SK-N-SH treated with all-trans-retinoic acid at 6 μM for 48 hours (cell line): ENCODE measurements around the gene SPOCD1.

ENCODE experiments used
- ARNTL ChIP-seq: fragments of 450-650 bp; formaldehyde crosslinking; IDR thresholded peaks from 2 replicates; pipeline ENCODE4 v1.5.0; 2020; ENCODE audit warnings: low read depth, mild to moderate bottlenecking, moderate library complexity, borderline replicate concordance
- CSDC2 ChIP-seq: fragments of 250-450 bp; sonication (Bioruptor Pico); IDR thresholded peaks from 2 replicates; pipeline ENCODE4 v1.5.0; 2020; ENCODE audit warnings: mild to moderate bottlenecking, moderate library complexity
- ISL1 ChIP-seq: fragments of 250-450 bp; sonication (Bioruptor Pico); IDR thresholded peaks from 2 replicates; pipeline ENCODE4 v2.1.2; 2022; ENCODE audit warnings: mild to moderate bottlenecking, moderate library complexity
- PPARA ChIP-seq: fragments of 250-450 bp; sonication (Bioruptor Pico); IDR thresholded peaks from 2 replicates; pipeline ENCODE4 v1.5.0; 2020; ENCODE audit warnings: mild to moderate bottlenecking, borderline replicate concordance
- TCF4 ChIP-seq: fragments of 250-450 bp; sonication (Bioruptor Pico); IDR thresholded peaks from 2 replicates; pipeline ENCODE4 v1.8.0; 2021; ENCODE audit warnings: mild to moderate bottlenecking, moderate library complexity, borderline replicate concordance
- ZC3H10 ChIP-seq: fragments of 250-450 bp; sonication (Bioruptor Pico); IDR thresholded peaks from 2 replicates; pipeline ENCODE4 v1.5.1; 2021; ENCODE audit warnings: mild to moderate bottlenecking, moderate library complexity
- ZFP3 ChIP-seq: fragments of 250-450 bp; sonication (Bioruptor Pico); IDR thresholded peaks from 2 replicates; pipeline ENCODE4 v1.5.0; 2020; ENCODE audit warnings: mild to moderate bottlenecking, moderate library complexity
- ZFP30 ChIP-seq: fragments of 450-650 bp; formaldehyde crosslinking; IDR thresholded peaks from 2 replicates; pipeline ENCODE4 v1.5.0; 2022; ENCODE audit warnings: mild to moderate bottlenecking, moderate library complexity
- ZNF8 ChIP-seq: fragments of 450-650 bp; formaldehyde crosslinking; IDR thresholded peaks from 2 replicates; pipeline ENCODE4 v1.5.0; 2020; ENCODE audit warnings: mild to moderate bottlenecking, moderate library complexity
- TF ChIP-seq, protein P1 (sequence below): fragments of 250-450 bp; sonication (Bioruptor Pico); IDR thresholded peaks from 2 replicates; pipeline ENCODE4 v1.8.0; 2020; ENCODE audit warnings: mild to moderate bottlenecking, moderate library complexity, borderline replicate concordance
- TF ChIP-seq, protein P2 (sequence below): fragments of 250-450 bp; sonication (Bioruptor Pico); IDR thresholded peaks from 2 replicates; pipeline ENCODE4 v1.5.1; 2020; ENCODE audit warnings: low read depth, mild to moderate bottlenecking, moderate library complexity
- TF ChIP-seq, protein P3 (sequence below): fragments of 250-450 bp; sonication (Bioruptor Pico); IDR thresholded peaks from 2 replicates; pipeline ENCODE4 v1.8.0; 2021; ENCODE audit warnings: low read depth, mild to moderate bottlenecking, moderate library complexity, borderline replicate concordance
- TF ChIP-seq, protein P4 (sequence below): fragments of 250-450 bp; sonication (Bioruptor Pico); IDR thresholded peaks from 2 replicates; pipeline ENCODE4 v1.5.1; 2021; ENCODE audit warnings: mild to moderate bottlenecking, moderate library complexity

DNA sequence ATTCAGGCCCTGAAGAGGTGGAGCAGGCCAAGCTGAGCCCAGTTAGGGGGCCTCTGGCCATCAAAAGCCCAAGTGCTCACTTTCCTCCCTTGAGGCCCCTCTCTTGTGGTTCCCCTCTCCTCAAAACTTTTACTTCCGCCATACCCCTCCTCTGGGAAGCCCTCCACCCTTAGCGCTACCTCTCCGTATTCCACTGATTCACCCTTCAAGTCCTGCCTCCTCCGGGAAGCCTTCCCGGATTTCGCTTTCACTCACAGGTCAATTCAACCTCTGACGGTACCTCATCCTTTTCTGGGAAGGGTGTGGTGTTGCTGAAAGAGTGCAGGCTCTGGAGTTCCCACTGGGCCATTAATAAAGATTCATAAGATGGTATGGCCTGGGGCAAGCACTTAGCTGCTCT lies 19.1 kb downstream of the SPOCD1 start:
- TF ChIP-seq, protein P1, sequence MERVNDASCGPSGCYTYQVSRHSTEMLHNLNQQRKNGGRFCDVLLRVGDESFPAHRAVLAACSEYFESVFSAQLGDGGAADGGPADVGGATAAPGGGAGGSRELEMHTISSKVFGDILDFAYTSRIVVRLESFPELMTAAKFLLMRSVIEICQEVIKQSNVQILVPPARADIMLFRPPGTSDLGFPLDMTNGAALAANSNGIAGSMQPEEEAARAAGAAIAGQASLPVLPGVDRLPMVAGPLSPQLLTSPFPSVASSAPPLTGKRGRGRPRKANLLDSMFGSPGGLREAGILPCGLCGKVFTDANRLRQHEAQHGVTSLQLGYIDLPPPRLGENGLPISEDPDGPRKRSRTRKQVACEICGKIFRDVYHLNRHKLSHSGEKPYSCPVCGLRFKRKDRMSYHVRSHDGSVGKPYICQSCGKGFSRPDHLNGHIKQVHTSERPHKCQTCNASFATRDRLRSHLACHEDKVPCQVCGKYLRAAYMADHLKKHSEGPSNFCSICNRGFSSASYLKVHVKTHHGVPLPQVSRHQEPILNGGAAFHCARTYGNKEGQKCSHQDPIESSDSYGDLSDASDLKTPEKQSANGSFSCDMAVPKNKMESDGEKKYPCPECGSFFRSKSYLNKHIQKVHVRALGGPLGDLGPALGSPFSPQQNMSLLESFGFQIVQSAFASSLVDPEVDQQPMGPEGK (CRISPR knock-in tag): no peak
- TF ChIP-seq, protein P2, sequence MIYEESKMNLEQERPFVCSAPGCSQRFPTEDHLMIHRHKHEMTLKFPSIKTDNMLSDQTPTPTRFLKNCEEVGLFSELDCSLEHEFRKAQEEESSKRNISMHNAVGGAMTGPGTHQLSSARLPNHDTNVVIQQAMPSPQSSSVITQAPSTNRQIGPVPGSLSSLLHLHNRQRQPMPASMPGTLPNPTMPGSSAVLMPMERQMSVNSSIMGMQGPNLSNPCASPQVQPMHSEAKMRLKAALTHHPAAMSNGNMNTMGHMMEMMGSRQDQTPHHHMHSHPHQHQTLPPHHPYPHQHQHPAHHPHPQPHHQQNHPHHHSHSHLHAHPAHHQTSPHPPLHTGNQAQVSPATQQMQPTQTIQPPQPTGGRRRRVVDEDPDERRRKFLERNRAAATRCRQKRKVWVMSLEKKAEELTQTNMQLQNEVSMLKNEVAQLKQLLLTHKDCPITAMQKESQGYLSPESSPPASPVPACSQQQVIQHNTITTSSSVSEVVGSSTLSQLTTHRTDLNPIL (CRISPR knock-in tag): no peak
- TF ChIP-seq ZFP30 (CRISPR knock-in tag) (no peak), ZC3H10 (no peak), TCF4 (CRISPR knock-in tag) (no peak), ARNTL (CRISPR knock-in tag) (no peak), PPARA (CRISPR knock-in tag) (no peak), ZFP3 (no peak), CSDC2 (CRISPR knock-in tag) (no peak), ZNF8 (CRISPR knock-in tag) (no peak), ISL1 (no peak)
- TF ChIP-seq, protein P3, sequence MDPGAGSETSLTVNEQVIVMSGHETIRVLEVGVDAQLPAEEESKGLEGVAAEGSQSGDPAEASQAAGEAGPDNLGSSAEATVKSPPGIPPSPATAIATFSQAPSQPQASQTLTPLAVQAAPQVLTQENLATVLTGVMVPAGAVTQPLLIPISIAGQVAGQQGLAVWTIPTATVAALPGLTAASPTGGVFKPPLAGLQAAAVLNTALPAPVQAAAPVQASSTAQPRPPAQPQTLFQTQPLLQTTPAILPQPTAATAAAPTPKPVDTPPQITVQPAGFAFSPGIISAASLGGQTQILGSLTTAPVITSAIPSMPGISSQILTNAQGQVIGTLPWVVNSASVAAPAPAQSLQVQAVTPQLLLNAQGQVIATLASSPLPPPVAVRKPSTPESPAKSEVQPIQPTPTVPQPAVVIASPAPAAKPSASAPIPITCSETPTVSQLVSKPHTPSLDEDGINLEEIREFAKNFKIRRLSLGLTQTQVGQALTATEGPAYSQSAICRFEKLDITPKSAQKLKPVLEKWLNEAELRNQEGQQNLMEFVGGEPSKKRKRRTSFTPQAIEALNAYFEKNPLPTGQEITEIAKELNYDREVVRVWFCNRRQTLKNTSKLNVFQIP (CRISPR knock-in tag): no peak
- TF ChIP-seq, protein P4, sequence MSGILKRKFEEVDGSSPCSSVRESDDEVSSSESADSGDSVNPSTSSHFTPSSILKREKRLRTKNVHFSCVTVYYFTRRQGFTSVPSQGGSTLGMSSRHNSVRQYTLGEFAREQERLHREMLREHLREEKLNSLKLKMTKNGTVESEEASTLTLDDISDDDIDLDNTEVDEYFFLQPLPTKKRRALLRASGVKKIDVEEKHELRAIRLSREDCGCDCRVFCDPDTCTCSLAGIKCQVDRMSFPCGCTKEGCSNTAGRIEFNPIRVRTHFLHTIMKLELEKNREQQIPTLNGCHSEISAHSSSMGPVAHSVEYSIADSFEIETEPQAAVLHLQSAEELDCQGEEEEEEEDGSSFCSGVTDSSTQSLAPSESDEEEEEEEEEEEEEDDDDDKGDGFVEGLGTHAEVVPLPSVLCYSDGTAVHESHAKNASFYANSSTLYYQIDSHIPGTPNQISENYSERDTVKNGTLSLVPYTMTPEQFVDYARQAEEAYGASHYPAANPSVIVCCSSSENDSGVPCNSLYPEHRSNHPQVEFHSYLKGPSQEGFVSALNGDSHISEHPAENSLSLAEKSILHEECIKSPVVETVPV (CRISPR knock-in tag): no peak
